DMS153 treated with DMSO at 0.1 percent for 48 hours (cell line): Measurements from ENCODE around the gene SPEM3.

Experiments used
- DNase-seq: peaks from one replicate; lab custom pipeline; 2025; ENCODE audit not compliant: unreplicated experiment; lab: John Stamatoyannopoulos, UW

The SPEM3 gene

GRCh38 chr17:7403977-7404736 is 24.5 kb upstream of the SPEM3 start, which contains the start of gene TMEM256:
TMEM256 (minus strand) TSS chr17:7404097; CDS start chr17:7404084, 13 bp downstream.
- DNase-seq, result peak; percentile 78

DNA sequence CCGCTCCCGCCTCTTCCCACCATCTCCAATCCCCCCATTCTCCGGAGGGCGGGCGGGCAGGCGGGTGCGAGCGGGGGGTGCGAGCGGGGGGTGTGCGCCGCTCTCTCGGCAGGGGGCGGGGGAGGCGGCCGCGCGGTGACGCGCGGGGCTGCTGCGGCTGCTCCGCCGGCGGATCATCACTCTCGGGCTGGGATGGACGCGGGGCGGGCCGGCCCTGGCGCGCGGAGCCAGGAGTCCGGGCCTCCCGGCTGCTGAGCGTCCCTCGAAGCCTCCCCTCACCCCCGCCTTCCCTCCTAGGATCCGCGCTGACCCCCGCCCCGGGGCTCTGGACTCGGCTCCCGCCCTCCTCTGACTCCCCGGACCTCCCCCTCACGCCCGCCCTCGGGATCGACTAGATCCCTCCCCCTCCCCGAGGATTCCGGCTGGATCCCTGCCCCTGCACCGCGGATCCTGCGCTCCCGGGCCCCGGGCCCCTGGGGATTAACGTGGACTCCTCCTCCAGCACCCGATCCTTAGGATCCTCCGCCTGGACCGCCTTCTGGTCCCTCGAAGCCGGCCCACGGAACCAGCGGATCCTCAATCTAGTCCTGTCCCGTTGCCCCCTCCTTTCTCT is 23.8 kb upstream of the SPEM3 start:
- DNase-seq, result no peak

DNA sequence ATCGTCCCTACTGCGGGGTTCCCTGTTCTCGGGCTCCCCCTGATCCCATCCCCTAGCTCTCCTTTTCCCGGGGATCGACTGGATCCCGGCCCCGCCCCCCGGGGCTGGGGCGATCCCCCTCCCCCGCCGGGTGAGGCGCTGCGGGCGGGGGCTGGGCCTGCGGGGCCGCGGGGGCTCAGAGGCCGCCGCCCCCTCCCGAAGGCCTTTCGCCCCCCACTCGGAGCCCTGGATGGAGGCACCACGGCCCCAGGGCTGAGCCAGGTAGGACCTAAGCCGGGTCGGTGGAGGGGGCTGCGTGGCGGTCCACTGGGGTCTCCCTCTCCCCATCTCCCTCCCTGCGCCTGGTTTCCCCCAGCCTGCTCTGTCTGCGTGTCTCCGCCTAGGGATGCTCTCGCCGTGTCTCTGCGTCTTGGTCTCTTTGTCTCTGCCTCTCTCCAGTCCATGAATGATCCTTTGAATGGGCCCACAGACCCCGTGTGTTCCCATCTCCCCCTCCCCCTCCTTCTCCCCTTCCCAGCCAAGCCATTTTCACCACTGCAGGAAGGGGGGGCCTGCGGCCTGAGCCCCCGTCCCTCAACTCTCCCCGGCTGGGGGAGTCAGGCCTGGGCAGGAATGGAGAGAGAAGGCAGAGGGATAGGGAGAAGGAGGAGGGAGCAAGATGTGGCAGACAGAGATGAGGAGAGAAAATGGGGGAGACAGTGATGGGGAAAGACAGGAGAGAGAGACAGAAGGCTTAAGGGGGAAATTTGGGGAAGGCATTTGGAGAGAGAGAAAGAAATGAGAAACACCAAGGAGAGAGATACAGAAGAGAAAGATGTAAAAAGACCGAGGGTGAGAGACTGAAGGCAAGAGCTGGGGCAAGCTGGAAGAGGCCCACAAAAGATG is 23.1 kb upstream of the SPEM3 start:
- DNase-seq, result no peak

DNA sequence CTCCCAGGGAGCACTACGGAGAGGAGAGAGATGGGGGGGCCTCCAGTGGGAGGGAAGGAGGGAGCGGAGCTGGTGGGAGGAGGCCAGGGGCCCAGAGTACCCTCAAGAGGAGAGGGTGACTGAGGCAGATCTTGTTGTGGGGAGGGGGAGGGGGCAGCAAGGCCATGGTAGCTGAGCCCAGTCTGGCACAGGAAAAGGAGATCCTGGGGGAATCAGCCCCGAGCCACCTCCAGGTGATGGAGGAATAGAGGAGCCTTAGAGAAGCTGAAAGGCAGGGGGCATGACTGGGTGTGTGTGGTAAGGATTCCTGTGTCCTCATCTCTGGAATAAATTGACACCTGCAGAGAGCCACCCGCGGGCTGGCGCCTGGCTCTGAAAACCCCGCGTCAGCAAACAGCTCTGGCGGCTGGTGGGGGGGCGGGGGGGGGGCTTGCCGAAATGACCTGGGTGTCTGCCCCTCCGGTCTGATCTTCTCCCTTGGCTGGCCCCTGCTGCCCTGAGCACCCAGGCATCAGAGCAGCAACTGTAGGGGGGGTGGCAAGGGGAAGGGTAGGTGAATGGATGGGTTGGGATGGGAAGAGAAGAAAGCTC is 22.3 kb upstream of the SPEM3 start:
- DNase-seq, result no peak

GRCh38 chr17:7407082-7407481 is 21.6 kb upstream of the SPEM3 start:
- DNase-seq, result no peak

GRCh38 chr17:7407485-7408251 is 21.0 kb upstream of the SPEM3 start, which contains the start of gene NLGN2:
NLGN2 (plus strand) TSS chr17:7407845; CDS start chr17:7408256, 411 bp downstream.
- DNase-seq, result no peak

DNA sequence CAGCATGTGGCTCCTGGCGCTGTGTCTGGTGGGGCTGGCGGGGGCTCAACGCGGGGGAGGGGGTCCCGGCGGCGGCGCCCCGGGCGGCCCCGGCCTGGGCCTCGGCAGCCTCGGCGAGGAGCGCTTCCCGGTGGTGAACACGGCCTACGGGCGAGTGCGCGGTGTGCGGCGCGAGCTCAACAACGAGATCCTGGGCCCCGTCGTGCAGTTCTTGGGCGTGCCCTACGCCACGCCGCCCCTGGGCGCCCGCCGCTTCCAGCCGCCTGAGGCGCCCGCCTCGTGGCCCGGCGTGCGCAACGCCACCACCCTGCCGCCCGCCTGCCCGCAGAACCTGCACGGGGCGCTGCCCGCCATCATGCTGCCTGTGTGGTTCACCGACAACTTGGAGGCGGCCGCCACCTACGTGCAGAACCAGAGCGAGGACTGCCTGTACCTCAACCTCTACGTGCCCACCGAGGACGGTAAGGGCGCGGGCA is 20.4 kb upstream of the SPEM3 start:
- no peak for DNase-seq

DNA sequence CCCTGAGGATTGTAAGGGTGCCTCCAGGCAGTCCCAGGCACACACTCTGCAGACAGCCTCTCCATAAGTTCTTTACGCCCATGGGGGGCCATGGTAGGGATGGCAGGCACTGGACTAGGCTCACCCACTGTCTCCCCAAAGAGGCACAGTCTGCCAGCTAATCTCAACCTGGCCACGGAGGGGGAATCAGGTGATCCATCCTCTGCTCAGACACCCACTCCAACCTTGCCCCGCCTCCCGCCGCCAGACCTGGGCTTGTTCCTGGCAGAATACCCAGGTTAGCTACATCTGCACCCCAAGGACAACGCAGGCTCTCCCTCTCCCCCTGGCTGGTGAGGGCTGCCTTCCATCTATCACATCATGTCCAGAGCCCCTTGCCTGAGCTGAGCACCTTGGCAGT is 19.8 kb upstream of the SPEM3 start:
- DNase-seq, result no peak

DNA sequence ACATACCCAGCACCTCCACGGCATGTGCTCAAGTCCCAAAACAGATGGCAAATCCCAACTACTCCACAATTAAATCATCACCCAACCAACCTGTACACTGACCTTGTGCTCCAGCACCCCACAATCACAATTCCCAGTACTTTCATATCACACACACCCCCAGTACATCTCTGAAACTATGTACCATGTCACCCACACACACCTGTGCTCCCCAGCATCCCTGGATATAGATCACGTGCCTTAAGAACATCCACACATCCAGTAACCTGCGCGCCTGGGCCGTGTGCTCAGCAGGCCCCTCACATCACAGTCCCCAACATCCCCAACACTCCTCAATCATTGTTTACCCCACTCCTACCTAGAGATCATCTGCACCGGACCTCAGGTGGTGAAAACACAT is 18.9 kb upstream of the SPEM3 start:
- no peak for DNase-seq

- DNase-seq, result no peak
Observed at GRCh38 chr17:7410634-7411426, 17.8 kb upstream of the SPEM3 start.

- DNase-seq, result no peak
Observed at GRCh38 chr17:7411427-7411750, 17.3 kb upstream of the SPEM3 start.

DNA sequence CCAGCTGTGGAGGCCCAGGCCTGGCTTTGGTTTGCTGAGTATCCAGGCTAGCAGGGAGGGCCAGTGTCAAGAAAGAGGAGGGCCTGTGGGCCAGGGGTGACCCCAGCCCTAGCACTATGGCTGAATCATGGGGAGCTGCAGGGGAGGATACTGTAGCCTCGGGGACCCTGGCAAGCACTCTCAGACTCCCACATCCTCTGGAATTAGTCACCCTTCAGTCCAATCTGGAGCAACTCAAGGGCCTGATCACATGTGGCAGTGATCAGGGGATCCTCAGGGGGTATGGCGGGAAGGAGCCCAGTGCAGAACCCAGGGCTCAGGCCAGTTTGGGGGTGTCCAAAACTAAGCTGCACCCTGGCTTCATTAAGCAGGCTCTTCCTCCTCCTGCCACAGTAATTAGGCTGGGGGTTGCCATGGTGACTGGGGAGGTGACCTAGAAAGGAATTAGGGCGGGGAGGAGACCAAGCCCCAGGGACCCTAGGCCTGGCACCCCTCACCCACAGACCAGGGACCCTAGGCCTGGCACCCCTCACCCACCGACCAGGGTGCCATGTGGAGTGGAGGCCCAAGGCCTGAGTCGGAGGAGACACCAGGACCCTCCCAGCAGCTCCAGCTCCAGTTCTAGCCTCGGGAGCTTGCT is 15.2 kb upstream of the SPEM3 start:
- DNase-seq, result no peak

GRCh38 chr17:7414837-7415236 is 13.8 kb upstream of the SPEM3 start:
- DNase-seq, result no peak

- DNase-seq, result no peak
Observed at GRCh38 chr17:7415784-7416183, 12.9 kb upstream of the SPEM3 start.

DNA sequence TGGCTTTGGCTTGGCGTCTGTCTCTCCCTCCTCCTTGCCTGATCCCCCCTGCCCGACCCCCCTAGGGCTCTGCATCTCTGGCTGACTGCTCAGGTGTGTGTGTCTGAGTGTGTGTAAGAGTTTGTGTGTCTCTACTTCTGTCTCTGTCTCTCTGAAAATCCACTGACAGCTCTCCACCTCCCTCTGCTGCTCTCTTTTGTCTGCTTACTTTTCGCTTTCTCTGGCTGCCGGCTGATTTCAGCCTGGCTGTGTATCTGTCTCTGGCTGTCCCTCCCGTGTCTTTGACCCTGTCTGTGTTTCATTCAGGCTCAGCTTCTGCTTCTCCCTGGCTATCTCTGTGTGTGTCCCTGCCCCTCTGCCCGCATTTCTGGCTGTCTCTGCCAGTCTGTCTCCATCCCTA is 12.3 kb upstream of the SPEM3 start:
- DNase-seq, result no peak

DNA sequence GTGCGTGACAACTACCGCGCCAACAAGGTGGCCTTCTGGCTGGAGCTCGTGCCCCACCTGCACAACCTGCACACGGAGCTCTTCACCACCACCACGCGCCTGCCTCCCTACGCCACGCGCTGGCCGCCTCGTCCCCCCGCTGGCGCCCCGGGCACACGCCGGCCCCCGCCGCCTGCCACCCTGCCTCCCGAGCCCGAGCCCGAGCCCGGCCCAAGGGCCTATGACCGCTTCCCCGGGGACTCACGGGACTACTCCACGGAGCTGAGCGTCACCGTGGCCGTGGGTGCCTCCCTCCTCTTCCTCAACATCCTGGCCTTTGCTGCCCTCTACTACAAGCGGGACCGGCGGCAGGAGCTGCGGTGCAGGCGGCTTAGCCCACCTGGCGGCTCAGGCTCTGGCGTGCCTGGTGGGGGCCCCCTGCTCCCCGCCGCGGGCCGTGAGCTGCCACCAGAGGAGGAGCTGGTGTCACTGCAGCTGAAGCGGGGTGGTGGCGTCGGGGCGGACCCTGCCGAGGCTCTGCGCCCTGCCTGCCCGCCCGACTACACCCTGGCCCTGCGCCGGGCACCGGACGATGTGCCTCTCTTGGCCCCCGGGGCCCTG is 11.5 kb upstream of the SPEM3 start:
- no peak for DNase-seq

DNA sequence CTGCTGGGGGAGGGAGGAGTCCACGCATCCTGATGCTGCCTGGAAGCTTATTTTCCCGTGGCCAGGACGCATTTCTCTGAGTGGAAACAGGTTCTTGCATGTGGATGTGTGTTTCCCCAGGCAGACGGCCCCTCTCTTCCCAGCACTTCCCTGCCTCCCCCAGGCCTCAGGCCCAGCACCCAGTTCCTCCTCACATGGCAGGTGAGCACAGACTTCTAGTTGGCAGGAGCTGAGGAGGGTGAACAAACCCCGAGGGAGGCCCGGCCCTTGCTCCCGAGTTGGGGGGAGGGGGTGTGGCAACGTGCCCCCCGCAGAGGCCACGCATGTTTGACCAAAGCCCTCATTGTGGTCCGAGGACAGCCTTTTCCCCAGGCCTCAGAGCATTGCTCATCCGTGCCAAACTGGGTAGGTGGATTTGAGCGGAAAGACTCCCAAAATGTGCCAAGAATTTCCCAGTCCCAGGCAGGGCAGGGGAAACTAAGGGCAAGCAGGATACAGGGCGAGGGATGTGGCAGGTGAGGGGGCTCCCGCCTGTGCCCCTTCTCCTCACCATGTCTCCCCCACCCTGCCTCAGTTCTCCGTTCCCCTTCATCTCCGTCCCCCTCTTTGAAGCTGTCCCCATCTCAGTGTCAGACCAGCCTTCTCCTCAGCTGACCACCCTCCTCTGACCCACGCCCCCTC is 10.0 kb upstream of the SPEM3 start:
- DNase-seq, result no peak
